Measurements from ENCODE around the gene CYP51A1.

DNA sequence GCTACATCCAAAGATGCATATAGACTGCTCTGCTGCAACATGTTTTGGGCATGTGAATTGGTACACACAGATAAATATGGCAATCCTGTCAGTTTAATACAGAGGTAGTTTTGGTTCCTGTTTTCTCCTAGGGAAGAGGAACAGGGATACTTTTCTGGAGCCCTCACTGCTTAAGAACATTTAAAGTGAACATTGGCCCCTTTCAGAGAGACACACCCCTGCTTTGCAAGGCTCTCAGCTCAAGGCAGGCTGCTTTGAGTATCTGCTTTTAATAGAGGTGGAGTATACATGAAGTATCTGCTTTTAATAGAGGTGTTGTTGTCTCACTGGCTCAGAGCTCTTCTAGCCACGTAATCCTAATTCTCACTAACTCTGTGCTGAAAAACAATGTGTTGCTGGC, 38.9 kb downstream of the CYP51A1 start:
- no peak for TF ChIP-seq ZSCAN20 (CRISPR knock-in tag; IDR thresholded peaks at IDR 0.05)
- TF ChIP-seq, protein P1, sequence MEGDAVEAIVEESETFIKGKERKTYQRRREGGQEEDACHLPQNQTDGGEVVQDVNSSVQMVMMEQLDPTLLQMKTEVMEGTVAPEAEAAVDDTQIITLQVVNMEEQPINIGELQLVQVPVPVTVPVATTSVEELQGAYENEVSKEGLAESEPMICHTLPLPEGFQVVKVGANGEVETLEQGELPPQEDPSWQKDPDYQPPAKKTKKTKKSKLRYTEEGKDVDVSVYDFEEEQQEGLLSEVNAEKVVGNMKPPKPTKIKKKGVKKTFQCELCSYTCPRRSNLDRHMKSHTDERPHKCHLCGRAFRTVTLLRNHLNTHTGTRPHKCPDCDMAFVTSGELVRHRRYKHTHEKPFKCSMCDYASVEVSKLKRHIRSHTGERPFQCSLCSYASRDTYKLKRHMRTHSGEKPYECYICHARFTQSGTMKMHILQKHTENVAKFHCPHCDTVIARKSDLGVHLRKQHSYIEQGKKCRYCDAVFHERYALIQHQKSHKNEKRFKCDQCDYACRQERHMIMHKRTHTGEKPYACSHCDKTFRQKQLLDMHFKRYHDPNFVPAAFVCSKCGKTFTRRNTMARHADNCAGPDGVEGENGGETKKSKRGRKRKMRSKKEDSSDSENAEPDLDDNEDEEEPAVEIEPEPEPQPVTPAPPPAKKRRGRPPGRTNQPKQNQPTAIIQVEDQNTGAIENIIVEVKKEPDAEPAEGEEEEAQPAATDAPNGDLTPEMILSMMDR (IDR thresholded peaks at IDR 0.05): no peak
- no peak for TF ChIP-seq SMC3 (IDR thresholded peaks at IDR 0.05)
